Mucosa of stomach (tissue), 1 donor: ENCODE measurements around the gene AP3M1.

Source experiments
- H3K27me3 ChIP-seq: one replicate; pipeline ENCODE4 v1.7.0; 2013; ENCODE audit warnings: mild to moderate bottlenecking, low read length; ENCODE audit not compliant: control insufficient read depth, insufficient read depth
- H3K36me3 ChIP-seq: one replicate; pipeline ENCODE4 v1.7.0; 2013; ENCODE audit warnings: low read length; ENCODE audit not compliant: control insufficient read depth, insufficient read depth
- H3K4me1 ChIP-seq: one replicate; pipeline ENCODE4 v1.7.0; 2013; ENCODE audit warnings: mild to moderate bottlenecking, low read length; ENCODE audit not compliant: control insufficient read depth, insufficient read depth
- H3K4me3 ChIP-seq: one replicate; pipeline ENCODE4 v1.7.0; 2013; ENCODE audit warnings: low read length
- H3K9ac ChIP-seq: one replicate; pipeline ENCODE4 v1.7.0; 2013; ENCODE audit warnings: mild to moderate bottlenecking, low read length, moderate library complexity
- H3K9me3 ChIP-seq: one replicate; pipeline ENCODE4 v1.7.0; 2013; ENCODE audit warnings: mild to moderate bottlenecking, low read length, moderate library complexity; ENCODE audit not compliant: control insufficient read depth
- donor health status: Pancreatic carcinoma.

The AP3M1 gene

GRCh38 chr10:74083304-74083703 lies 67.3 kb downstream of the AP3M1 start:
- Histone ChIP-seq H3K36me3 (peaks cover 4% of the 10 kb centered on the region), H3K9me3 (no peaks in the 10 kb centered on the region), H3K9ac (no peak overlapping the region), H3K4me1 (no peaks in the 10 kb centered on the region), H3K27me3 (no peaks in the 10 kb centered on the region), H3K4me3 (no peak overlapping the region)

GRCh38 chr10:74081941-74082718 lies 68.5 kb downstream of the AP3M1 start:
- no peak overlapping the region for H3K9ac ChIP-seq

GRCh38 chr10:74081192-74081803 lies 69.3 kb downstream of the AP3M1 start:
- H3K36me3 ChIP-seq, result peaks cover 4% of the 10 kb centered on the region
- H3K4me3 ChIP-seq, result no peak overlapping the region
- H3K9me3 ChIP-seq, result no peaks in the 10 kb centered on the region
- peaks cover 4% of the 10 kb centered on the region for H3K4me1 ChIP-seq
- H3K9ac ChIP-seq, result no peak overlapping the region
- H3K27me3 ChIP-seq, result no peaks in the 10 kb centered on the region

More at GRCh38 chr10:74081941-74082718, 68.5 kb downstream of the AP3M1 start:
- Histone ChIP-seq H3K36me3 (peaks cover 4% of the 10 kb centered on the region), H3K27me3 (no peaks in the 10 kb centered on the region), H3K9me3 (no peaks in the 10 kb centered on the region), H3K4me3 (no peak overlapping the region), H3K4me1 (peaks cover 4% of the 10 kb centered on the region)

- Histone ChIP-seq H3K4me3 (no peak overlapping the region), H3K36me3 (peaks cover 4% of the 10 kb centered on the region), H3K9ac (no peak overlapping the region), H3K4me1 (peaks cover 4% of the 10 kb centered on the region), H3K27me3 (no peaks in the 10 kb centered on the region), H3K9me3 (no peaks in the 10 kb centered on the region)
These were observed 70.6 kb downstream of the AP3M1 start for GRCh38 chr10:74079936-74080590.

GRCh38 chr10:74079028-74079935 lies 71.3 kb downstream of the AP3M1 start:
- Histone ChIP-seq H3K4me1 (peaks cover 4% of the 10 kb centered on the region), H3K4me3 (no peak overlapping the region), H3K36me3 (peaks cover 4% of the 10 kb centered on the region), H3K9ac (no peak overlapping the region), H3K9me3 (no peaks in the 10 kb centered on the region), H3K27me3 (no peaks in the 10 kb centered on the region)

DNA sequence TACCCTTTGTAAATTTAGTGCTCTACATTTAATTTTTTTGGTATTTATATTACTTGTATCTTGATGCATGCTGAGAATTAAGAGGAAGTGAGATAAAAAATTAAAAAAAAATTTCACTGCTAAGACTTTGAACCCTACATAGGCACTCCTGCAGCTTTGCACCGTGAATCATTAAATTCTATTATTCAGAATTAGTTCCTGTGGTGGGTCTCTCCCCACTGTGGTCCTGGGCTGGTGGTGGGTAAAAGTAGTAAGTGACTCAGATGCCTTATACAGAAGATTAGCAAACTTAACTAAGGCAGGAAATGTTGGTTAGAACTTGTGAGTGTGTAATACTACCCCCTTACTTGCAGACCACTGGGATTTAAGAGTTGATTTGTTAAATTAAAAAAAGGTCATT lies 72.6 kb downstream of the AP3M1 start:
- Histone ChIP-seq H3K4me3 (no peak overlapping the region), H3K36me3 (peaks cover 4% of the 10 kb centered on the region), H3K9ac (no peak overlapping the region), H3K4me1 (peaks cover 4% of the 10 kb centered on the region), H3K27me3 (no peaks in the 10 kb centered on the region), H3K9me3 (no peaks in the 10 kb centered on the region)

GRCh38 chr10:74077416-74077815 lies 73.2 kb downstream of the AP3M1 start:
- Histone ChIP-seq H3K36me3 (peaks cover 3% of the 10 kb centered on the region), H3K4me1 (peaks cover 4% of the 10 kb centered on the region), H3K4me3 (no peak overlapping the region), H3K9me3 (no peaks in the 10 kb centered on the region), H3K9ac (no peak overlapping the region), H3K27me3 (no peaks in the 10 kb centered on the region)

DNA sequence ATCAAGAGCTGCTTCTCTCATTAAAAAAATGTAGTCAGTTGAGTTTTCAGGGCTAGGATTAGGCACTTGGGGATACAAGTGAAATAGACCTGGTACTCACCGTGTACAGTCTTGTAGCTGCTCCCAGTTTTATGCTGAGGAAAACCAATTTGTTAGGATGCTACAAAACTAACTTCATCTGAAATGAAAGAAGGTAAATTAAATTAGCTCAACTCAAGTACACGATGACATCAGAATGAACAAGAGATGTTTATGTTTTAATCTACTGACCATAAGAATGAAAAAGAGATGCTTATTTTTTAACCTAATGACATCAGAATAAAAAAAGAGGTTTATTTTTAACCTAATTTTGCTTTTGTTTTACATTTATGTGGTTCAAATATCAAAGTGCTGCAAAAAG lies 73.7 kb downstream of the AP3M1 start:
- H3K36me3 ChIP-seq, result no peaks in the 10 kb centered on the region
- H3K4me1 ChIP-seq, result peaks cover 4% of the 10 kb centered on the region
- H3K4me3 ChIP-seq, result no peak overlapping the region
- H3K9ac ChIP-seq, result no peak overlapping the region
- no peaks in the 10 kb centered on the region for H3K9me3 ChIP-seq
- no peaks in the 10 kb centered on the region for H3K27me3 ChIP-seq

DNA sequence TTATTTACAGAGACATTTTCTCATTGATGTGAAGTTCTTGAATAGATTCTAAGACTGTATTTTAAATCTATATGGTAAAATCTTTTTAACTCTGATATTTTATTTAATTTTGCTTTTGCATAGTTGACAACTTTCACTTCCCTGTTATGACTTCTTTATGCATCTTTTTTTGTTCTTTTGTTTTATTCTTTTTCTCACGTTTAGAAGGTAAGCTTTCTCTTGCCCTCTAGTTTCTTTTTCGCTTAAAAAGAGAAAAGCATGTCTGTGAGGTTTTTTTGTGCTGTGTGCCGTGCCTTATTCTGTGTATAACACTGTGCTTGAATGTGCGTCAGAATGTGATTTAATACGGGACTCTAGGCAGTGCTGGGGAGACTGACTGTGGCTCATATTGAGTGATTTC lies 74.7 kb downstream of the AP3M1 start:
- no peak overlapping the region for H3K4me3 ChIP-seq
- no peaks in the 10 kb centered on the region for H3K36me3 ChIP-seq
- peaks cover 4% of the 10 kb centered on the region for H3K4me1 ChIP-seq
- no peaks in the 10 kb centered on the region for H3K9me3 ChIP-seq
- no peak overlapping the region for H3K9ac ChIP-seq
- H3K27me3 ChIP-seq, result no peaks in the 10 kb centered on the region

DNA sequence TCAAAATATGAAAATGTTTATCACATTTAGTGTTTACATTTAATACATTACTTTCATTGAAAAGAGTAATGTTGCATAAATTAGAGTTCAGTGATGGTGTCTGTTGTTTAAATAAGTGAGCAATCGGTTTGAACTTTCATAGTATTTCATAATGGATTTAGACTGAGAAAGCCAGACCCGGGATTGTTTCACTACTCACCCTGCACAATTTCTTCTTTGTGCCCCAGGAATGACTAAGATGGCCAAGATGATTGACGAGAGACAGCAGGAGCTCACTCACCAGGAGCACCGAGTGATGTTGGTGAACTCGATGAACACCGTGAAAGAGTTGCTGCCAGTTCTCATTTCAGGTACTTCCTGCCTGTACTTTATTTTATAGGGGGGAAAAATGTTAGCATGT lies 78.1 kb downstream of the AP3M1 start:
- H3K4me3 ChIP-seq, result no peak overlapping the region
- no peak overlapping the region for H3K9ac ChIP-seq
- no peaks in the 10 kb centered on the region for H3K27me3 ChIP-seq
- H3K9me3 ChIP-seq, result no peaks in the 10 kb centered on the region
- peaks cover 4% of the 10 kb centered on the region for H3K4me1 ChIP-seq
- H3K36me3 ChIP-seq, result no peaks in the 10 kb centered on the region

DNA sequence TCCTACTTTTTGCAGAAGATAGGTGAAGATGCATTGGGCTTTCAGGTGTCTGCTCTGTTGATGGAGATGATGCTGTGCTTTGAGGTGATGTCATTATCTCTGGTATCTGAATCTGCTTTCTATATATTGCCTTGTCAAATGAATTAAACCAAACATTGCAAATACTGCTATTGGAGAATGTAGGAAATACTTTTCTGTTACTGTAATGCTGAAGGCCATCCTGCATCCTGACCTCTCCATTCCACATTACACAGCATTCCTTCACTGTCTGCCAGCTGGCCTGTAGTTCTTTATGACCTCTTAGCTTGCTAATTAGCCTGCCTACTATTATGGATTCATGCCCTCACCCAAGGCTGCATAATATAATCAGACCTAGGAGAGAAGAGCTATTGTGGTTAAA lies 79.5 kb downstream of the AP3M1 start:
- Histone ChIP-seq H3K9ac (no peak overlapping the region), H3K4me1 (no peaks in the 10 kb centered on the region), H3K36me3 (no peaks in the 10 kb centered on the region), H3K27me3 (no peaks in the 10 kb centered on the region), H3K9me3 (no peaks in the 10 kb centered on the region), H3K4me3 (no peak overlapping the region)
